WTC11 (cell line): ENCODE data around the gene CEP152. TPM values are rescaled to one million over a fixed set of nuclear protein-coding genes. Genes with fewer than 3 reads are reported as not detected.
A peak's percentile ranks its signal among the peaks of the same experiment; 100 is the strongest.

Experiments
- ATAC-seq: fragments of 200-7000 bp; cut with Tn5 transposase; 2 replicates; pipeline ENCODE4 v1.10.0; 2021; ENCODE audit warnings: mild to moderate bottlenecking, moderate library complexity
- CTCF ChIA-PET: fragments of 300-600 bp; sonication (Branson Sonifier 250); formaldehyde crosslinking; loops from one replicate; lab custom pipeline; 2021; ENCODE audit warnings: antibody characterized with exemption; lab: Charles Lee
- POLR2A ChIA-PET: fragments of 350-600 bp; sonication (Branson Sonifier 250); formaldehyde crosslinking; loops from one replicate; lab custom pipeline; 2021; ENCODE audit warnings: antibody characterized with exemption; lab: Charles Lee
- DNase-seq: peaks from one replicate; pipeline ENCODE4 v3.0.0; 2021; ENCODE audit warnings: low spot score
- H3K27ac Mint-ChIP-seq: 2 replicates; pipeline ENCODE4 v1.8.0; 2021; ENCODE audit warnings: mixed read lengths
- H3K27me3 Mint-ChIP-seq: 2 replicates; pipeline ENCODE4 v1.8.0; 2021; ENCODE audit warnings: low read depth, mild to moderate bottlenecking, moderate library complexity, mixed read lengths
- H3K36me3 Mint-ChIP-seq: 2 replicates; pipeline ENCODE4 v1.8.0; 2021; ENCODE audit warnings: mixed read lengths
- H3K4me1 Mint-ChIP-seq: 2 replicates; pipeline ENCODE4 v1.8.0; 2022; ENCODE audit warnings: mixed read lengths
- H3K4me3 Mint-ChIP-seq: 2 replicates; pipeline ENCODE4 v1.8.0; 2021; ENCODE audit warnings: mild to moderate bottlenecking, moderate library complexity, mixed read lengths
- H3K9me3 Mint-ChIP-seq: 2 replicates; pipeline ENCODE4 v1.8.0; 2021; ENCODE audit warnings: mixed read lengths
- CREB1 ChIP-seq: sonication (generic); formaldehyde crosslinking; IDR thresholded peaks from 2 replicates; pipeline ENCODE4 v1.8.0; 2023; ENCODE audit warnings: mild to moderate bottlenecking, missing genetic modification reagents
- ELF4 ChIP-seq: sonication (generic); formaldehyde crosslinking; IDR thresholded peaks from 2 replicates; pipeline ENCODE4 v1.8.1; 2022; ENCODE audit warnings: low read depth, mild to moderate bottlenecking, moderate library complexity, missing genetic modification reagents
- GABPB1 ChIP-seq: sonication (generic); formaldehyde crosslinking; IDR thresholded peaks from 2 replicates; pipeline ENCODE4 v1.8.1; 2023; ENCODE audit warnings: mild to moderate bottlenecking, missing genetic modification reagents
- NR1H2 ChIP-seq: sonication (generic); formaldehyde crosslinking; IDR thresholded peaks from 2 replicates; pipeline ENCODE4 v1.9.0; 2021; ENCODE audit warnings: mild to moderate bottlenecking, moderate library complexity, missing genetic modification reagents
- OVOL2 ChIP-seq: fragments of 250-450 bp; sonication (Bioruptor Pico); IDR thresholded peaks from 2 replicates; pipeline ENCODE4 v1.9.0; 2021; ENCODE audit warnings: mild to moderate bottlenecking, borderline replicate concordance
- PRRX2 ChIP-seq: fragments of 250-450 bp; sonication (Bioruptor Pico); IDR thresholded peaks from 2 replicates; pipeline ENCODE4 v1.8.0; 2021; ENCODE audit warnings: mild to moderate bottlenecking
- SMAD3 ChIP-seq: sonication (generic); formaldehyde crosslinking; IDR thresholded peaks from 2 replicates; pipeline ENCODE4 v1.8.0; 2022; ENCODE audit warnings: missing genetic modification reagents, mild to moderate bottlenecking, borderline replicate concordance
- TCF7 ChIP-seq: sonication (generic); formaldehyde crosslinking; IDR thresholded peaks from 2 replicates; pipeline ENCODE4 v1.8.0; 2022; ENCODE audit warnings: mild to moderate bottlenecking, low read depth, missing genetic modification reagents, moderate library complexity
- ZNF121 ChIP-seq: sonication (generic); formaldehyde crosslinking; IDR thresholded peaks from 2 replicates; pipeline ENCODE4 v1.8.0; 2023; ENCODE audit warnings: missing genetic modification reagents
- ZNF232 ChIP-seq: sonication (generic); formaldehyde crosslinking; IDR thresholded peaks from 2 replicates; pipeline ENCODE4 v1.8.0; 2022; ENCODE audit warnings: mild to moderate bottlenecking, missing genetic modification reagents
- total RNA-seq: library from RNA; stranded (reverse); gene quantifications from 3 replicates; pipeline ENCODE4 v1.2.3, GENCODE V29; 2021
- TF ChIP-seq, protein P1 (sequence below): fragments of 200-600 bp; IDR thresholded peaks from 2 replicates; pipeline ENCODE4 v1.8.0; 2022; ENCODE audit warnings: antibody characterized with exemption
- TF ChIP-seq, protein P2 (sequence below): sonication (generic); formaldehyde crosslinking; IDR thresholded peaks from 2 replicates; pipeline ENCODE4 v1.8.0; 2023; ENCODE audit warnings: missing genetic modification reagents, mild to moderate bottlenecking, borderline replicate concordance
- TF ChIP-seq, protein P3 (sequence below): sonication (generic); formaldehyde crosslinking; IDR thresholded peaks from 2 replicates; pipeline ENCODE4 v1.8.0; 2023; ENCODE audit warnings: missing genetic modification reagents
- TF ChIP-seq, protein P4 (sequence below): sonication (generic); formaldehyde crosslinking; conservative IDR thresholded peaks from 2 replicates; pipeline ENCODE4 v1.8.1; 2023; ENCODE audit warnings: mild to moderate bottlenecking, low read depth, missing genetic modification reagents, moderate library complexity
- TF ChIP-seq, protein P5 (sequence below): fragments of 250-450 bp; sonication (Bioruptor Pico); IDR thresholded peaks from 2 replicates; pipeline ENCODE4 v1.9.0; 2021; ENCODE audit warnings: mild to moderate bottlenecking

The CEP152 gene
- total RNA-seq, 1 experiment from 2014 or later, result 16.7 TPM

DNA sequence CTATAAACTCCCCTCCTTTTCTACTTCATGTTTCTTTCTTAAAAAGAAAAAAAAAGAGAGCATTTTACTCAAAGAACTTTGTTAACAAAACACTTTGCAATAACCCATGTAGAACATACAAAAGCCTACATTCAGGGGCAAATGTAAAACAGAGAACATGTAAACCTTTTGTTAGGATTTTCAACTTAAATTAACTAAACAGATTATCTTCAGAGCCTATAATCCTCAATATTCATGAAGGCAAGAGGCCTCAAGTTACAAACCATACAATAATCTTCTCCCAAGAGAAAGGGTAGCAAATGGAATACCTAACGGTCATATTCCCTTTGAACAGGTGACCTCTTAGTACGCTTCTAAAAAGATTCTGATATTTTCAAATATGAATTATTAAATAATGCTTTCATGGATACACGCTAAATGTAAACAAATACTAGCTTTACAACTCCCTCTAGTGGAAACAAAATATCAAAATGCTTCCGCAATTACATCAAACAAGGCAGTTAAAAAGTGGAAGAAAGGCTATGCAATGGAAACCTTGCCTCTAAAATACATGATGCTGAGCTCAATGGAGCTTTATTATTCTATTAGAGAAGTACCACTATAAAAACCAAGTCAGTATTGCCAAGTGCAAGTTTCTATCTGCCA lies 9.9 kb downstream of the CEP152 start (continued):
- TF ChIP-seq, protein P1, sequence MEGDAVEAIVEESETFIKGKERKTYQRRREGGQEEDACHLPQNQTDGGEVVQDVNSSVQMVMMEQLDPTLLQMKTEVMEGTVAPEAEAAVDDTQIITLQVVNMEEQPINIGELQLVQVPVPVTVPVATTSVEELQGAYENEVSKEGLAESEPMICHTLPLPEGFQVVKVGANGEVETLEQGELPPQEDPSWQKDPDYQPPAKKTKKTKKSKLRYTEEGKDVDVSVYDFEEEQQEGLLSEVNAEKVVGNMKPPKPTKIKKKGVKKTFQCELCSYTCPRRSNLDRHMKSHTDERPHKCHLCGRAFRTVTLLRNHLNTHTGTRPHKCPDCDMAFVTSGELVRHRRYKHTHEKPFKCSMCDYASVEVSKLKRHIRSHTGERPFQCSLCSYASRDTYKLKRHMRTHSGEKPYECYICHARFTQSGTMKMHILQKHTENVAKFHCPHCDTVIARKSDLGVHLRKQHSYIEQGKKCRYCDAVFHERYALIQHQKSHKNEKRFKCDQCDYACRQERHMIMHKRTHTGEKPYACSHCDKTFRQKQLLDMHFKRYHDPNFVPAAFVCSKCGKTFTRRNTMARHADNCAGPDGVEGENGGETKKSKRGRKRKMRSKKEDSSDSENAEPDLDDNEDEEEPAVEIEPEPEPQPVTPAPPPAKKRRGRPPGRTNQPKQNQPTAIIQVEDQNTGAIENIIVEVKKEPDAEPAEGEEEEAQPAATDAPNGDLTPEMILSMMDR, result no peak
- TF ChIP-seq SMAD3 (CRISPR knock-in tag) (no peak), ELF4 (CRISPR knock-in tag) (no peak), GABPB1 (CRISPR knock-in tag) (no peak), CREB1 (no peak), ZNF121 (no peak), PRRX2 (no peak), TCF7 (no peak), NR1H2 (CRISPR knock-in tag) (no peak), OVOL2 (no peak)
- TF ChIP-seq, protein P2, sequence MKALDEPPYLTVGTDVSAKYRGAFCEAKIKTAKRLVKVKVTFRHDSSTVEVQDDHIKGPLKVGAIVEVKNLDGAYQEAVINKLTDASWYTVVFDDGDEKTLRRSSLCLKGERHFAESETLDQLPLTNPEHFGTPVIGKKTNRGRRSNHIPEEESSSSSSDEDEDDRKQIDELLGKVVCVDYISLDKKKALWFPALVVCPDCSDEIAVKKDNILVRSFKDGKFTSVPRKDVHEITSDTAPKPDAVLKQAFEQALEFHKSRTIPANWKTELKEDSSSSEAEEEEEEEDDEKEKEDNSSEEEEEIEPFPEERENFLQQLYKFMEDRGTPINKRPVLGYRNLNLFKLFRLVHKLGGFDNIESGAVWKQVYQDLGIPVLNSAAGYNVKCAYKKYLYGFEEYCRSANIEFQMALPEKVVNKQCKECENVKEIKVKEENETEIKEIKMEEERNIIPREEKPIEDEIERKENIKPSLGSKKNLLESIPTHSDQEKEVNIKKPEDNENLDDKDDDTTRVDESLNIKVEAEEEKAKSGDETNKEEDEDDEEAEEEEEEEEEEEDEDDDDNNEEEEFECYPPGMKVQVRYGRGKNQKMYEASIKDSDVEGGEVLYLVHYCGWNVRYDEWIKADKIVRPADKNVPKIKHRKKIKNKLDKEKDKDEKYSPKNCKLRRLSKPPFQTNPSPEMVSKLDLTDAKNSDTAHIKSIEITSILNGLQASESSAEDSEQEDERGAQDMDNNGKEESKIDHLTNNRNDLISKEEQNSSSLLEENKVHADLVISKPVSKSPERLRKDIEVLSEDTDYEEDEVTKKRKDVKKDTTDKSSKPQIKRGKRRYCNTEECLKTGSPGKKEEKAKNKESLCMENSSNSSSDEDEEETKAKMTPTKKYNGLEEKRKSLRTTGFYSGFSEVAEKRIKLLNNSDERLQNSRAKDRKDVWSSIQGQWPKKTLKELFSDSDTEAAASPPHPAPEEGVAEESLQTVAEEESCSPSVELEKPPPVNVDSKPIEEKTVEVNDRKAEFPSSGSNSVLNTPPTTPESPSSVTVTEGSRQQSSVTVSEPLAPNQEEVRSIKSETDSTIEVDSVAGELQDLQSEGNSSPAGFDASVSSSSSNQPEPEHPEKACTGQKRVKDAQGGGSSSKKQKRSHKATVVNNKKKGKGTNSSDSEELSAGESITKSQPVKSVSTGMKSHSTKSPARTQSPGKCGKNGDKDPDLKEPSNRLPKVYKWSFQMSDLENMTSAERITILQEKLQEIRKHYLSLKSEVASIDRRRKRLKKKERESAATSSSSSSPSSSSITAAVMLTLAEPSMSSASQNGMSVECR (CRISPR knock-in tag), result no peak
- TF ChIP-seq, protein P3, sequence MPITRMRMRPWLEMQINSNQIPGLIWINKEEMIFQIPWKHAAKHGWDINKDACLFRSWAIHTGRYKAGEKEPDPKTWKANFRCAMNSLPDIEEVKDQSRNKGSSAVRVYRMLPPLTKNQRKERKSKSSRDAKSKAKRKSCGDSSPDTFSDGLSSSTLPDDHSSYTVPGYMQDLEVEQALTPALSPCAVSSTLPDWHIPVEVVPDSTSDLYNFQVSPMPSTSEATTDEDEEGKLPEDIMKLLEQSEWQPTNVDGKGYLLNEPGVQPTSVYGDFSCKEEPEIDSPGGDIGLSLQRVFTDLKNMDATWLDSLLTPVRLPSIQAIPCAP (CRISPR knock-in tag), result no peak
- TF ChIP-seq, protein P4, sequence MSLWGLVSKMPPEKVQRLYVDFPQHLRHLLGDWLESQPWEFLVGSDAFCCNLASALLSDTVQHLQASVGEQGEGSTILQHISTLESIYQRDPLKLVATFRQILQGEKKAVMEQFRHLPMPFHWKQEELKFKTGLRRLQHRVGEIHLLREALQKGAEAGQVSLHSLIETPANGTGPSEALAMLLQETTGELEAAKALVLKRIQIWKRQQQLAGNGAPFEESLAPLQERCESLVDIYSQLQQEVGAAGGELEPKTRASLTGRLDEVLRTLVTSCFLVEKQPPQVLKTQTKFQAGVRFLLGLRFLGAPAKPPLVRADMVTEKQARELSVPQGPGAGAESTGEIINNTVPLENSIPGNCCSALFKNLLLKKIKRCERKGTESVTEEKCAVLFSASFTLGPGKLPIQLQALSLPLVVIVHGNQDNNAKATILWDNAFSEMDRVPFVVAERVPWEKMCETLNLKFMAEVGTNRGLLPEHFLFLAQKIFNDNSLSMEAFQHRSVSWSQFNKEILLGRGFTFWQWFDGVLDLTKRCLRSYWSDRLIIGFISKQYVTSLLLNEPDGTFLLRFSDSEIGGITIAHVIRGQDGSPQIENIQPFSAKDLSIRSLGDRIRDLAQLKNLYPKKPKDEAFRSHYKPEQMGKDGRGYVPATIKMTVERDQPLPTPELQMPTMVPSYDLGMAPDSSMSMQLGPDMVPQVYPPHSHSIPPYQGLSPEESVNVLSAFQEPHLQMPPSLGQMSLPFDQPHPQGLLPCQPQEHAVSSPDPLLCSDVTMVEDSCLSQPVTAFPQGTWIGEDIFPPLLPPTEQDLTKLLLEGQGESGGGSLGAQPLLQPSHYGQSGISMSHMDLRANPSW, result no peak
- TF ChIP-seq, all 79 proteins: peak for 0

DNA sequence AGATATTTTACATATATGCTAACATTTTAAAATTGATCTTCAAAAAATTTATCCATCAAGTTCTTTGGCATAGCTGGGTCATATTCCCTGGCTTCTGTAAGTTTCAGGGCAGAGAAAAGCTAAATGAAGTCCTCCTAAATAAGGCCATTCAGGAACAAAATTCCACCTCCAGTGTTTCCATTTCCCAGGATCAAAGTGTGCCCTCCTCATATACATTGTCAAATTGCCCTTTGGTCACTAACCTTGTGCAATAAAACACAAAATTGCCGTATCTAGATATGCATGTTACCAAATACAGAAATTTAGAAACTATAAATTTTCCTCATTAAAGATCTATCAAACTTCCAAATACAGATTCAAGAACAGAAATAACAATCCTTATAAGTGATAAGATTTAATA lies 10.6 kb downstream of the CEP152 start:
- TF ChIP-seq, protein P5, sequence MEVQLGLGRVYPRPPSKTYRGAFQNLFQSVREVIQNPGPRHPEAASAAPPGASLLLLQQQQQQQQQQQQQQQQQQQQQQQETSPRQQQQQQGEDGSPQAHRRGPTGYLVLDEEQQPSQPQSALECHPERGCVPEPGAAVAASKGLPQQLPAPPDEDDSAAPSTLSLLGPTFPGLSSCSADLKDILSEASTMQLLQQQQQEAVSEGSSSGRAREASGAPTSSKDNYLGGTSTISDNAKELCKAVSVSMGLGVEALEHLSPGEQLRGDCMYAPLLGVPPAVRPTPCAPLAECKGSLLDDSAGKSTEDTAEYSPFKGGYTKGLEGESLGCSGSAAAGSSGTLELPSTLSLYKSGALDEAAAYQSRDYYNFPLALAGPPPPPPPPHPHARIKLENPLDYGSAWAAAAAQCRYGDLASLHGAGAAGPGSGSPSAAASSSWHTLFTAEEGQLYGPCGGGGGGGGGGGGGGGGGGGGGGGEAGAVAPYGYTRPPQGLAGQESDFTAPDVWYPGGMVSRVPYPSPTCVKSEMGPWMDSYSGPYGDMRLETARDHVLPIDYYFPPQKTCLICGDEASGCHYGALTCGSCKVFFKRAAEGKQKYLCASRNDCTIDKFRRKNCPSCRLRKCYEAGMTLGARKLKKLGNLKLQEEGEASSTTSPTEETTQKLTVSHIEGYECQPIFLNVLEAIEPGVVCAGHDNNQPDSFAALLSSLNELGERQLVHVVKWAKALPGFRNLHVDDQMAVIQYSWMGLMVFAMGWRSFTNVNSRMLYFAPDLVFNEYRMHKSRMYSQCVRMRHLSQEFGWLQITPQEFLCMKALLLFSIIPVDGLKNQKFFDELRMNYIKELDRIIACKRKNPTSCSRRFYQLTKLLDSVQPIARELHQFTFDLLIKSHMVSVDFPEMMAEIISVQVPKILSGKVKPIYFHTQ, result no peak
- TF ChIP-seq GABPB1 (CRISPR knock-in tag) (peak; percentile 86), OVOL2 (no peak), ZNF232 (CRISPR knock-in tag) (no peak)
- POLR2A ChIA-PET, result no interaction called here
- H3K4me3 Mint-ChIP-seq, result no peak overlapping the region
- no peaks in the 10 kb centered on the region for H3K27me3 Mint-ChIP-seq
- peaks cover 26% of the 10 kb centered on the region for H3K4me1 Mint-ChIP-seq
- DNase-seq, result no peak
- CTCF ChIA-PET, result interaction anchor here (0.7 to 0.9 kb wide), 2 partner anchors 293 to 393 kb away, joined by 3 read pairs; no protein-coding TSS in a partner anchor
- H3K9me3 Mint-ChIP-seq, result no peaks in the 10 kb centered on the region
- ATAC-seq, result no peak
- H3K36me3 Mint-ChIP-seq, result peaks cover 14% of the 10 kb centered on the region
- no peak overlapping the region for H3K27ac Mint-ChIP-seq
